ENCODE data around the gene PADI6.

Gene PADI6

GRCh38 chr1:17371896-17372295 lies at the start of gene PADI6:
Gene PADI6, plus strand, starts transcription at chr1:17372196. Its CDS starts 50 bp downstream, at chr1:17372246.
- no peak for TF ChIP-seq CTCF (IDR thresholded peaks at IDR 0.05)
- Histone ChIP-seq H3K27ac (no peak within 1 kb of the TSS), H3K36me3 (no peaks in the 10 kb centered on the region), H3K4me3 (no peak within 1 kb of the TSS), H3K4me1 (no peaks in the 10 kb centered on the region), H3K9me3 (no peaks in the 10 kb centered on the region), H3K27me3 (peaks cover 0 to 62% of the 10 kb centered on the region in 2 donors)
- no peak for DNase-seq
- intact Hi-C loops (cut with DNase I; ENCODE audit: low total_unique reads) = no loop called here

GRCh38 chr1:17328855-17329254 lies 43.1 kb upstream of the PADI6 start:
- Histone ChIP-seq H3K27ac (no peak overlapping the region), H3K4me1 (no peaks in the 10 kb centered on the region), H3K36me3 (no peaks in the 10 kb centered on the region), H3K9me3 (no peaks in the 10 kb centered on the region), H3K27me3 (peaks cover 0 to 46% of the 10 kb centered on the region in 2 donors), H3K4me3 (no peak overlapping the region)
- TF ChIP-seq CTCF (IDR thresholded peaks at IDR 0.05) = no peak
- intact Hi-C loops (cut with DNase I; ENCODE audit: low total_unique reads) = no loop called here
- no peak for DNase-seq

- no peak for DNase-seq
- Histone ChIP-seq H3K27ac (no peak overlapping the region), H3K9me3 (no peaks in the 10 kb centered on the region), H3K4me1 (no peaks in the 10 kb centered on the region), H3K27me3 (peaks cover 0 to 48% of the 10 kb centered on the region in 2 donors), H3K4me3 (no peak overlapping the region), H3K36me3 (no peaks in the 10 kb centered on the region)
- TF ChIP-seq CTCF (IDR thresholded peaks at IDR 0.05) = no peak
- intact Hi-C loops (cut with DNase I; ENCODE audit: low total_unique reads) = no loop called here
Observed at GRCh38 chr1:17329610-17330009, 42.4 kb upstream of the PADI6 start.

- Histone ChIP-seq H3K27me3 (peaks cover 0 to 56% of the 10 kb centered on the region in 2 donors), H3K36me3 (no peaks in the 10 kb centered on the region), H3K27ac (no peak overlapping the region), H3K4me1 (no peaks in the 10 kb centered on the region), H3K9me3 (no peaks in the 10 kb centered on the region), H3K4me3 (no peak overlapping the region)
- intact Hi-C loops (cut with DNase I; ENCODE audit: low total_unique reads) = no loop called here
- no peak for DNase-seq
- TF ChIP-seq CTCF (IDR thresholded peaks at IDR 0.05) = no peak
Observed at GRCh38 chr1:17330856-17331255, 41.1 kb upstream of the PADI6 start.

GRCh38 chr1:17333081-17333480 lies 38.9 kb upstream of the PADI6 start:
- Histone ChIP-seq H3K9me3 (no peaks in the 10 kb centered on the region), H3K27ac (no peak overlapping the region), H3K4me1 (no peaks in the 10 kb centered on the region), H3K27me3 (peaks cover 0 to 63% of the 10 kb centered on the region in 2 donors), H3K36me3 (no peaks in the 10 kb centered on the region), H3K4me3 (no peak overlapping the region)
- TF ChIP-seq CTCF (IDR thresholded peaks at IDR 0.05) = no peak
- intact Hi-C loops (cut with DNase I; ENCODE audit: low total_unique reads) = no loop called here
- no peak for DNase-seq
